SHP77 treated with DMSO at 0.1 percent for 48 hours (cell line): ENCODE measurements around the gene FOXP2.
"Not testable (repeated sequence)": the region's sequence is repeated elsewhere in the genome, so short reads cannot be mapped to it uniquely, and the experiment has no call there.

ENCODE experiments used
- DNase-seq: peaks from one replicate; lab custom pipeline; 2025; lab: John Stamatoyannopoulos, UW

The FOXP2 gene

DNA sequence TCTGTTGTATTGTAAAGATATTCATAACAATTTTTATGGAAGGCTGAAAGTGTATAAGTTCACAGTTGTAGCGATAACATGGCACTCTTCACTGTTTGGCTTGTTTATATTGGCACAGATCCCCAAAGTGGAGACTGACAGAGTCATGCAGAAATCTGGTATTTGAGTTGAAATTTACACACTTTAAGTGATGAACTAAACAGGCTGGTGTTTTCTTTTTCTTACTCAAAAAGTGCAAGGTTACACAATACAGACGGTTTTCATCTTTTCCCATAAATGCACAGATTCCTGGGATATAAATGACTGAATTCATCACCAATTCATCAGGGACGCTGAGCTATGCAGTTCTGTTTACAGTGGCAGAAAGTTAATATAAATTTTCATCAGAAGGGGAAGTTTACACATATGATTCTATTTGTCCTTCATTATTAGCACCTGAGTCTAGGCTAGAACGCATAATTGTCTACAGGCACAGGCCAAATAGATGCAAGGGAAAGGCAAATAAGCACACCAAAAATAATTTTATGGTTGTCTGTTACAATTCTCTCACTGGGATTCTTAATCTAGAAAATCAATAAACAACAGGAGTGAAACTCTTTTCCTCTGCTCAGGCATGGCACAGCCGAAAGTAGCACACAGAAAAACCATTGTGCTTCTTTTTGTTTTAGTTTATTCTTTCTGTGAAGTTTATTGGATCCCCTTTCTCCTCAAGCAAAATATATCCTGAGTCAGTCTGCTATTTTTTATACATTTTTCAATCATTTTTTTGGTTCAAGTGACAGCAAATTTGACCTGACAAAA is 88.0 kb downstream of the FOXP2 start:
- DNase-seq: peak; percentile 18

DNA sequence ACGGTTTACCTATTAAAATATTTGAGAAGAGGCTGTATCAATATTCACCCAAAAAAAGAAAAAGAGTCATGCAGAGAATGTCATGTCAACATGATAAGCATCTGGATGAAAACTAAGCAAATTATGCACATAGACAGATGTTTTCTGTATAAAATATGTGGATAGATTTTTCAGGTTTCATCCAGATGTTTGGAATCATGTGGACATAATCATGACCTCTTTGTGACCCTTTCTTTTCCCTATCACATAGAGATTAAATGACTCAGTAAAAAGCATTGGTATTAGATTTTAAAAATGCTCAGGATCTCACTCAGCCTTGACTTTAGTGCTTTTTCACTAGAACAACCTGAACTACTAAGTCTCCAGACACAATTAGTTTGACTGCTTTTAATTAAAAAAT is 90.0 kb downstream of the FOXP2 start:
- DNase-seq: no peak

DNA sequence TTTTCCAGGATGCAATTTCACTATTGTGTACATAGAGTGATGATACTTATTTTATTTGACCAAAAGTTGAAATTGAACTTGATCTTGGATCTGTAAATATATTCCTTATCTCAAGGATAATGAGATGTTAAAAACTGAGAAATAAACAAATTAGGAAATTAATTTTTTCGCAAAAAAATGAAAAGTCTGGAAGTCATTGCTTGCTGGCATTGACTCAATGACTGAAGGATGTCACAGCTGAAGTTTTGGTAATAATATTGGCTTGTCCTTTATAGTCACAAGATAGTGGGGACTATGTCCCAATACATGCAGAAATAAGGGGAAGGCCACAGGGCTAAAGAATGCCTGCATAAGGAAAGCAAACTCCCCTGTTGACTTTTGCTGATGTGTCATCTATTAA is 92.8 kb downstream of the FOXP2 start:
- DNase-seq: no peak

DNA sequence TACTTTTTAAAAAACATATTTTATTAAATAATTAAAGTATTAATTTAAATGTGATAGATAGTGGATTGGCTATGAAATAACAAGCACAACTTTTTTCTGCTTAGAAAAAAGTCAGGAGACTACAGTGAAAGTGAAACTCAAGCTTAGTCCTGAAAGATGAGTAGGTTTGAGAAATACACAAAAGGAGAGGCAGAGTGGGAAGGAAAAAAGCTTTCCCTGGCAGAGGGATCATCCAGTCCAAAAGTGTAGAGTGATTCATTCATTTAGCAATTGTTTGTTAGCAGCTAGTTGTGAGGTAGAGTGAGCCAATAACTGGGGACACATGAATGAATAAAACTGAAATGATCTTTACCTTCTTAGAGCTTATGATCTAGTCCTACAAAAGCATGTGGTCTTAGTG is 93.5 kb downstream of the FOXP2 start:
- no peak for DNase-seq

DNA sequence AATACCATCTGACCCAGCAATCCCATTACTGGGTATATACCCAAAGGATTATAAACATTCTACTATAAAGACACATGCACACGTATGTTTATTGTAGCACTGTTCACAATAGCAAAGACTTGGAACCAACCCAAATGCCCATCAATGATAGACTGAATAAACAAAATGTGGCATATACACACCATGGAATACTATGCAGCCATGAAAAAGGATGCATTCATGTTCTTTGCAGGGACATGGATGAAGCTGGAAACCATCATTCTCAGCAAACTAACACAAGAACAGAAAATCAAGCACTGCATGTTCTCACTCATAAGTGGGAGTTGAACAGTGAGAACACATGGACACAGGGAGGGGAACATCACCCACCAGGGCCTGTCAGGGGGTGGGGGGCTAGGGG is 96.2 kb downstream of the FOXP2 start:
- not testable (repeated sequence) for DNase-seq

DNA sequence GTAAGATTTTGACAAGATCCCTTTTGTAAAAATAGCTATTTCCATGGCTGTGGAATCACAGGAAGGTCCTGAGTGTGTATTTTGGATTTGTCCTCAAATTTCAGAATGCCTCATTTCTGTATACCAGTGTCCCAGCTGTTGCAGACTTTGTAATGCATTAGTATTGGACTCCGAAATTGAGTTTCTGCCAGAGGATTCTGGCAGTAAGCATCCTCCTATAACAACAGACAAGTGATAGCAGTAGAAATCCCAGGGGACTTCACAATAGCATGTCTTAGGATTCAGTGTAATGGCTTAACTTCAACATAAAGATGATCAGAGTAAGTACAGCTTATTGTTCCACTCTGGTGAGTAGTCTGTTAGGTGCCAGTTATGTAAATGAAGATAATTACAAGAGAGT is 104.6 kb downstream of the FOXP2 start:
- DNase-seq: no peak

DNA sequence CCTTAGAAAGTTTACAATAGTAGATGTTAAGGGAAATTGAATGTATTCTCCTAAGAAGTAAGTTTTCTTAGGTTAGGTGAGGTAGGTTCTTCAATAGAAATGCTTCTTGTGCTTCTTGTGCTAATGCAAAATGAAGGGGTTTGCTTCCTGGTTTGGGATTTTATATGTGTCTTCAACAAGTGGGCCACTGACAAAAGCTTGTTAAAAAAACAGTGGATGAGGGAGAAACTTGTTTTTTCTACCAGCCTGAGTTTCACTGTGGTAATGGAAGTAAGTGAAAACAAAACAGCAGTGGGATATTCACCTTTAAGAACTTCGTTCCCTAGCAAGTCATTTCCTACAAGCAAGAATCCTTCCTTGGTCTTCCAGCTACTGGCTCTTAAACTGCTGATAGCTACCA is 107.5 kb downstream of the FOXP2 start:
- DNase-seq: no peak

DNA sequence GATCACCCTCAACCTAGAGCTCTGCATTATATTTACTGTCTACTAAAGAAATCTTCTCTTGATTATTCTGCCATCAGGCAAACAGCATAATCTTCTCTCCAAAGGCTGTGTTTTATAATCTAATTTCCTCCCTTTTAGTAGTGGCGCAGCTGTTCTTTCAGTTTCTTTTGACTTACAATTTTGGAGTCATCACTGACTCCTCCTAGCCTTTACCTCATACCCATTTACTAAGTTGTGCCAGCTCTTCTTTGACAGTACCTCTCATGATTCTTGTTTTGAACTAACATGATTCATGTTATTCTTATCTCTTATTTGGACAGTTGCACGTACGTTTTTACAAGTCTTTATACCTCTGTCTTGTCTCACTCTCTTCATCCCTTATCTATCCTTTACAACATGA is 113.0 kb downstream of the FOXP2 start:
- no peak for DNase-seq

DNA sequence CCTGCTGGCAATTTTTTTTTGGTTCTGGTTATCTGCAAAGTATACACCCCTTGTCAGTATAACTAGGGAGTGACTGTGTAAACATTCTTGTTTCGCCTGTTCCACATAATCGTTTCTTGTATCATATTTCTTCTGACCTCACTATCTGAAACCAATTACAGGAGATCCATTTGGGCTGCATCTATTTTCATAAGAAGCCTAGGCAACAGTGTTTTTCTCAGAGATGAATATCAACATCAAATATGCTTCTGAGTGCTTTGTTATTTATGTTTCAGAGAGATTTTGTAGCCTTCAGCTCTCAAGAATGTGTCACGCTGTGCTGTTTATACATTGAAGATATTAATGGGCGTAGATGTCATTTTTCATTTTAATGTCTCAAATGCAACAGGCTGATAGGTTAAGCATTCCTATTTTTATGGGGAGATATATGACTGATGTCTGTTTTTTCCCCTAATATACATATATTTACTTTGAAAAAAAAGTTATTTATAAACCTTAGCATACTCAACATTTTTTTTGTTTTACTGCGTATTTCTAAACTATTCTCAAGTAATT is 115.5 kb downstream of the FOXP2 start:
- peak; percentile 29 for DNase-seq

DNA sequence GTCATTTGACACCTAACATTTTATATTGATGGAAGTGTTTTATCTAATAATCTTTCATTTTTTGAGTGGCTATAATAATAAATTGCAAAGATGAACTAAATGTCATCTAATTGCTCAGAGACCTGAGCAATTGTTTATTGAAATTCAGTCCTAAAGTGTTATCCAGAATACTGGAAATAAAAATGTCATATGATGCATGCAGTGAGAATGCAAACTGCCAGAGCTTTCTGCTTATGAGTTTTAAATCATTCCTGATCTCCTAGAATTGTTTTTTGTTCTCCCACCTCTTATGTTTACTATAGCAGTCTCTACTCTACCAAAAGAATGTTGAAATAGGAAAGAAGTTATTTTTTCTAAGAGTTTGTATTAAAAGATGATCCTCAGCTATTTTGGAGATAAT is 116.7 kb downstream of the FOXP2 start:
- DNase-seq: no peak

DNA sequence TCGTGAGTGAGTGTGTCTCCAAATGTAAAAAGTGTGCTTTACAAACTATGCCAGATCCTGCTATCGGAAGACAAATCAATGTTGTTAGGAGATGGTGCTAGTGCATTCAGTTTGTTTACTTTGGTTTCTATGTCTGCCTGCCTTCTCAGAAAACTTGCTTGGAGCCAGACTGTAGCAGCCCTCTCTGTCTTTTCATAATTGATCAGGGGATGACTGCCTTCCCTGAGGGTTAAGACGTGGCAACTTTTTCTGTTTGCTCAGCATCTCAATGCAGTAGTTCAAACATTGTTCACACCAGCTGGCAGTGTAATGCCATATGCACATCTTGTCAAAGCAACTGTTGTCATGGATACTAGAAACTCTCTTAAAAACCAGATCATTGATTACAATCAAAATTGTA is 118.5 kb downstream of the FOXP2 start:
- DNase-seq: peak; percentile 62

DNA sequence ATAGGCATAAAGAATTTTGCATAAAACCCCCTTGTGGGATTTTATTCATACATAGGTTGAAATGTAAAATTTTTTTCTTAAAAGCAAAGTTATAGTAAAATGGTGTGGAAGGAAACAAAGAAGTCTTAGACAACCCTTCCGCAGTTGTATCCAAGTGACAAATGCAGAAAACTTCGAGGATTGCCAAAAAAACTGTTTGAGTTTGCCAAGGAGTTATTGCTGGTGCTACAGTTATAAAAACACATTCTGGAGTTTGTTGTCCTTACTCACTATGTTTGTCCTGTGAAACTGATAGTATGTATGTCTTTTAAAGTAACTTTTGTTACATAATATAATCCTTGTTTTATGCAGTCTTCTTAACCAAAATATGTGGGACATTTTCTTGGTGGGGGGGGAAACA is 120.3 kb downstream of the FOXP2 start:
- no peak for DNase-seq

DNA sequence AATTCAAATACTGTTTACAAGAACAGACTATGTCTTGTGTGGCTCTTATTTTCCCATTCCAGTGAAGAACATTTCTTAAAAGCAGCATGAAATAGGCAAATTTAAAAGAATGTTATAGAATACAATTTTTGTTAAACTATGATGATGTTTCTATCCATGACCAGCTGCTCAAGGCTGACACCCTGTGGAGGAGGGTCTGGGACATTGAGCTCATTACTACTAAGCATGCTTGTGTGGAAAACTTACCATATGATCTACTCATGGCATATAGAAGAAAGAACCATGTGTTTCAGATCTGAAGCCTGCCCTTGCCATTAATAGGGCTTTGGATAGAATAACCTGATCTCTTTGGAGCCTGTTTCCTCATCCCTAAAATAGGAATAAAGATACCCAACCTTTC is 125.0 kb downstream of the FOXP2 start:
- DNase-seq: no peak

DNA sequence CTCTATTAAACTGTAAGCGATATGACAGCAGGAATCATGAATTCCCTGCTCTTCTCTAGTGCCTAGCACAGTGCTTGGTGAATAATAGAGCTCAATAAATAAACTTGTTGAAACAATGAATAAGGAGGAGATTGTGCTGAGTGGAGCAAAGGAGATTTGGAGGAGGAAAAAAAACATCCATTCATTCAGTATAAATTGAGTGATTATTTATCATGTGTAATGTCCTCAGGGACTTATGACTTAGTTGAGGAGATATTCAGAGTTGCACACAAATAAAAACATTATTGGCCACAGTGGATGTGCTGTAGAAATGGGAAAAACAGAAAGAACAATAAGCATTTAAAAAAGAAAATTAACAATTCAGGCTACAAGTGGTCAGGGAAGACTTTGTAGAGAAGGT is 125.7 kb downstream of the FOXP2 start:
- DNase-seq: no peak

DNA sequence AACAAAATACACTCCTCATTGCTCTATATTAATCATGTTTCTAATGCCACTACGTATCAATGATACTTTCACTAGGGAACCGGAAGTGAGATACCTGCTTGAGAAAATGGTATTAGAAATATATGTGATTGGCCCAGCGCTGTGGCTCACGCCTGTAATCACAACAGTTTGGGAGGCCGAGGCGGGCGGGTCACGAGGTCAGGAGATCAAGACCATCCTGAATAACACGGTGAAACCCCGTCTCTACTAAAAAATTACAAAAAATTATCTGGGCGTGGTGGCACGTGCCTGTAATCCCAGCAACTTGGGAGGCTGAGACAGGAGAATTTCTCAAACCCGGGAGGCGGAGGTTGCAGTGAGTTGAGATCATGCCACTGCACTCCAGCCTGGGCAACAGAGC is 132.7 kb downstream of the FOXP2 start:
- DNase-seq: not testable (repeated sequence)

DNA sequence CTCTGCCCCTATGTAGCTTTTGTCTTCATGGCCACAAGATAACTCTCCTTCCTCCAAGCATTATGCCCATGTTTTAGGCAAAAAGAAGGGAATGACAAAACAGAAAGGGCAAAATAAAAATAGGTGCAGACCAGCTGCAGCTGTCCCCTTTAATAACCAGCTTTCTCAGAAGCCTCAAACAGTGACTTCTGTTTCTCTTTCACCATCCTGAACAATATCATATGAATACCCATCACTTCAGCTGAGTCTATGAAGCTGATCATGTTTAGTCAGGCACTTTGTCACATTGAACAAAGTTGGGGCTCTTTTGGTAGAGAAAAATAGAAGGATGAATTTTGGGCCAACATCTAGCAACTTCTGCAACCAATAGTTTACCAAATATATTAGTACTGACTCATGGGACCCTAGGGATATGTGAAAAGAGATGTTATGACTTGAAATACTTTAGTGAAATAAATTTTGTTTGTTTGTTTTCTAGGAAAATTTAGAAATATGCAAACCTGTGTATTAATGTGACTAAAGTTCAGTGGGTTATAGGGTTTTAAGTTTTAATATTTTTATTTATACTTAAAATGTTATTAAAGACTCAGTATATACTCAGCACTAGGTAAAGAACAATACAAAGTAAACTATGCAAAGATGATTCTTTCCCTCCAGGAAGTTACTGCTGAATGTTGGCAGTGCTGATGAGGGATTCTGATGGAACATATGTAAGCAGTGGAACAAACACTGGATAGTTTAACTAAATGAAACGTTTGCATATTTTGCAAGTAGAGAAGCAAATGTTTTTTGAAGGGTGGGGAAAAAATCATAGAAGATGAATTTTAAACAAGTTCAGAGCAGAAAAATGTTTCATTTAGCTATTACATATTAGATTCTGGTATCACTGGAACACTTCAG is 133.7 kb downstream of the FOXP2 start:
- DNase-seq: no peak

DNA sequence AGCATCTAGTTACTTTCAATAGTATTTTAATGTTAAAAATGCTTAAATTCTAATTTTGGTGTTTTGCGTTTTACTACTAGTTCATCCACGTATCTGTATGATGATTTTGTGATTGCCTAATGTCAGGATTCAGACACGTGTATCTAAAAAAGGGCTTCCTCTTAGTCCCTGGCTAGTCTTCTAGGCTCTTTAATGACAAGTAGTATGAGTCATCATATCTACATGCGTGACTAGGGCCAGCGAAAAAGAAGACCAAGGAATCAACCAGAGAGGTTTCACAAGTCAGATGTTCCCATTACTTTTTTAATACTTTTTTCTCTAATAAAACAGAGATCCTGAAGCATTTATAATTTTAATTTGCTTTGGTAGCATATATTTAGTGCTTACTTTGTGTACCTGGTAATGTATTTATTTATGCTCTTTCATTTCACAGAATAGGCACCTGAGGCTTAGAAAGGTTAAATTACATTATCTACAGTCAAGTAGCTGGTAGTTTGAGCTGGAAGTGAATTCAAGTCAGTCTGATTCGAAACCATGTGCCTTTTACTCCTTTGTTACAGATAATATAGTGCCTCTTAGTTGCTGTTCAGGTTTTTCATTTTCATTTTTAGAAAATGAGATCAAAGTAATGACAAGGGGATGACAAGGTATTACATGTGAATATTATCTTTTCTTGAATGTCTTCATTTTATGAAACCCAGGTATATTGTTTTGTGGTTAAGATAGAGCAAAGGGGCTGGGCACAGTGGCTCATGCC is 140.3 kb downstream of the FOXP2 start:
- DNase-seq: peak; percentile 63

DNA sequence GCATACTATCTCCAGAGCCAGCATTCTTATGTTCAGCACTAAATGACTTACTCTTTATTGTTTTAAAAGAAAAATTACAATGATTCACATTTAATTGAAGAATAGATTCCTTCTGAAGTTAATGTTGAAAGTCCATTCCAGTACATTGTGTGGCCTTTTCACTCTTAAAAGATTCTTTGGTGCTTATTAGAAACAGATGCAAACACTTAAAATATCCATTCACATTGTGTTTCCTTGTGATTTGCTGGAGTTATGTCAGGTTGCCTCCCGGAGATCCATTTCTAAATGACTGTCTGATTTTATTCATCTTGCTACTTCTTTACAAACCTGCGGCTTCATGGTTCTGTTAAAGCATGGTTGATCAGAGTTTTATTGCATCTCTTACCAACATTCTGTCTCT is 152.8 kb downstream of the FOXP2 start:
- DNase-seq: no peak

DNA sequence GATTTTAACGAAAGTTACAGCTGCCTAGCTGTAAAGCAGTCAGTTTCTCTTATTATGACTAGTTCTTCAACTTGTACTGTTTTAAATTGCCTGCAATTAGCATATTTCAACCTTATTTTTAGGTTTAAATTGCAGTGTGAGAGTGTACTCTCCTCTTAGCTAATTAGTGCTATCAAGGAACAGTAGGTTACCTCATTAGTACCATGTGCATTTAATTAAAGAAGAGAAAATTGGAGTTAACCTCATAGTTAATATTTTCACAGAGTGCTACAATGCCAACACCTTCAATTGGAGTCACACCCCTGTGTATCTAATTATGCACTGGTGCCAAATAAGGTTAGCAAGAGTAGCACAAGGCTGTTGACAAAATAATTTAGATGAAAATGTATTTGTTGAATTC is 154.6 kb downstream of the FOXP2 start:
- DNase-seq: no peak

DNA sequence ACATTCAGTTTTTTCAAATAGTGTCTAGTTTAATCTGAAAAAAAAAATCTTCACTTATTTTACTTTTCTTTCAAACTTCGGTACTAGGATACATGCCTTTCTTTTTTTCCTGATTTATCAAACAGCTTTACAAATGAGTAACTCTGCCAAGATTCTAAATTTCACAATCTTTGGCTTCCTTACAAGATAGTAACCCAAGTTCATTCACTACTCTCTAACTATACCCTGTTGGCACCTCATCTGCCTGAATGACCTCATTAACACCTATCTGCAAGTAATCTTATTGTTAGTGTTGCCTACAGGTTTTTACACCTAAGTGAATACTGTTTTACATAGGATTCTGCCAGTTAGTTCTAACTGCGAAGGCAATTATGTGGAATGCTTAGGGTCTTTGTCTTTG is 159.8 kb downstream of the FOXP2 start:
- DNase-seq: no peak

DNA sequence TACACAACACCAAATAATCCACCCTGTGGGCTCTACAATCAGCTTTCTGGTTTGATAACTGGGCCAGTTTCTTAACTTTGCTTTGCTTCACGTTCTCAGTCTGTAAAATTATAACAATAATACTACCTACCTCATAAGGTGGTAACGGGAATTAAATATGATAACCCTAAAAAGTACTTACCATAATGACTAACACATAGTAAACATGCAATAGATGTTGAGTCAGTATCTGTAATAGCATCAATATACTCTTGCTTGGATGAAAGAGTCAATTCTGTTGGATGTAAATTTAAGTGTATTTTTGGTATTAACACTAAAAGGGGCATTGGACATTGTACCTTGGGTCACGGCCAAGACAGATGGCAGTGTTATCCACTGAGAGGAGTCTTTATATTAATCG is 160.5 kb downstream of the FOXP2 start:
- no peak for DNase-seq

DNA sequence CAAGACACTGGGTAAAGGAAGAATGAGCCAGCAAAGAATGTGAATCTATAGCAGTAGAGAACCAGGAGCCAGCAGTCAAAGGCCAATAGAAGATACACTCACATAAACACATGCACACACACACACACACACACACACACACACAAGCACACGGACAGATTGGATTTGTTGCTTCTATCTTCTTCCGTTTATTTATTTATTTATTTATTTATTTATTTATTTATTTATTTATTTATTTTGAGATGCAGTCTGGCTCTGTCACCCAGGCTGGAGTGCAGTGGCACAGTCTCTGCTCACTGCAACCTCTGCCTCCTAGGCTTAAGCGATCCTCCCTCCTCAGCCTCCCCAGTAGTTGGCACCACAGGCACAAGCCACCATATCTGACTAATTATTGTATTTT is 166.3 kb downstream of the FOXP2 start:
- not testable (repeated sequence) for DNase-seq
